ENCODE data around the gene DPYD.

GRCh38 chr1:97417661-97418060, 503.2 kb downstream of the DPYD start:
- TF ChIP-seq RAD51 (IDR thresholded peaks at IDR 0.05) (no peak), MTA2 (IDR thresholded peaks at IDR 0.05; ENCODE audit: low read depth) (no peak), BHLHE40 (IDR thresholded peaks at IDR 0.05; ENCODE audit: borderline replicate concordance in 1 of 2, low read depth in 2 of 2, low read length in 1 of 2) (no peak), MXI1 (IDR thresholded peaks at IDR 0.05; ENCODE audit: low read depth, low read length) (no peak), POLR2A (IDR thresholded peaks at IDR 0.05; ENCODE audit: low read depth, low read length) (no peak), TAF1 (IDR thresholded peaks at IDR 0.05; ENCODE audit: borderline replicate concordance, low read depth, low read length) (no peak), CTCF (IDR thresholded peaks at IDR 0.05 in 2 of 3, conservative IDR thresholded peaks at IDR 0.05 in 1 of 3; ENCODE audit: control insufficient read depth in 2 of 3, extremely low read depth in 1 of 3, insufficient read depth in 1 of 3, low read depth in 3 of 3, low read length in 3 of 3) (no peak), HDAC6 (IDR thresholded peaks at IDR 0.05; ENCODE audit: unreplicated experiment) (no peak), RCOR1 (conservative IDR thresholded peaks at IDR 0.05; ENCODE audit: low read depth, low read length) (no peak), MYC (IDR thresholded peaks at IDR 0.05; ENCODE audit: insufficient read depth, insufficient read length, insufficient replicate concordance, low read length, severe bottlenecking) (no peak), SMC3 (IDR thresholded peaks at IDR 0.05; ENCODE audit: borderline replicate concordance, low read length) (no peak), SP1 (IDR thresholded peaks at IDR 0.05; ENCODE audit: low read depth, low read length) (no peak), NR2C2 (IDR thresholded peaks at IDR 0.05; ENCODE audit: borderline replicate concordance, control insufficient read depth, insufficient read length, low read depth) (no peak)
- TF ChIP-seq, protein P1, sequence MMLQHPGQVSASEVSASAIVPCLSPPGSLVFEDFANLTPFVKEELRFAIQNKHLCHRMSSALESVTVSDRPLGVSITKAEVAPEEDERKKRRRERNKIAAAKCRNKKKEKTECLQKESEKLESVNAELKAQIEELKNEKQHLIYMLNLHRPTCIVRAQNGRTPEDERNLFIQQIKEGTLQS (IDR thresholded peaks at IDR 0.05; ENCODE audit: borderline replicate concordance, extremely low read depth, low read depth, low read length), result no peak

Measured in GM12878 (cell line).